NCI-H2029 (cell line): ENCODE data around the gene LMNTD1.
"Not testable (repeated sequence)": the region's sequence is repeated elsewhere in the genome, so short reads cannot be mapped to it uniquely, and the experiment has no call there.

Experiments
- DNase-seq: peaks from one replicate; lab custom pipeline; 2025; lab: John Stamatoyannopoulos, UW

The LMNTD1 gene

DNA sequence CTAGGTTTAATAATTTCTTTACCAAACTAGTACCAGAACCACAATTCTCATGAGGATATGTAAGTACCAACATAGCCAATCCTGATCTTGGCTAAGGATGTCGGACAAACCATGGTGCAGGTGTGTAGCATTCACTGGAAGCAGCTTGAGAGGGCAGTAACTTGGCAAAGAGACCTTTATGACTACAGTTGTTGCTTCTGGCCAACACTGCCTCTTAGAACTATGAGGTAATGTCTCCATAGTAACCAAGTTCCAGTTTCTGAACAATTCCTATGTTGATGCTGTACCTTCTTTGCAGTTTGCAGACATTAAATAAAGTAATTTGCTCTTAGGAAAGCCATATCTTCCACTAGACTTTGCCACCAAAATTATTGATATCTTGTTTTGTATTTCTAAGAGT, at the start of gene LMNTD1:
TSS of gene LMNTD1 (minus strand) at position 186 of the 400 bp plus-strand sequence. CDS start 324 bp downstream, outside the sequence.
- no peak for DNase-seq

- DNase-seq = no peak
These were observed 45.9 kb upstream of the LMNTD1 start for GRCh38 chr12:25598956-25599355.

GRCh38 chr12:25595496-25595895, 42.4 kb upstream of the LMNTD1 start:
- DNase-seq = not testable (repeated sequence)

DNA sequence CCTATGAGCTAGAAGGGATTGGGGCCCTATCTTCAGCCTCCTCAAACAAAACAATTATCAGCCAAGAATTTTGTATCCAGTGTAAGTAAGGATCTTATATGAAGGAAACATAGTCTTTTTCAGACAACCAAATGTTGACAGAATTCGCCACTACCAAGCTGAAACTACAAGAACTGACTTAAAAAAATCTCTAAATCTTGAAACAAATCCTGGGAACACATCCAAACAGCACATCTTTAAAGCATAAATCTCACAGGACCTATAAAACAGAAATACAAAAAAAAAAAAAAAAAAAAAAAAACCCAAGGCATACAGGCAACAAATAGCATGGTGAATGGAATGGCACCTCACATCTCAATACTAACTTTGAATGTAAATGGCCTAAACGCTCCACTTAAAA, 41.3 kb upstream of the LMNTD1 start:
- DNase-seq = no peak

DNA sequence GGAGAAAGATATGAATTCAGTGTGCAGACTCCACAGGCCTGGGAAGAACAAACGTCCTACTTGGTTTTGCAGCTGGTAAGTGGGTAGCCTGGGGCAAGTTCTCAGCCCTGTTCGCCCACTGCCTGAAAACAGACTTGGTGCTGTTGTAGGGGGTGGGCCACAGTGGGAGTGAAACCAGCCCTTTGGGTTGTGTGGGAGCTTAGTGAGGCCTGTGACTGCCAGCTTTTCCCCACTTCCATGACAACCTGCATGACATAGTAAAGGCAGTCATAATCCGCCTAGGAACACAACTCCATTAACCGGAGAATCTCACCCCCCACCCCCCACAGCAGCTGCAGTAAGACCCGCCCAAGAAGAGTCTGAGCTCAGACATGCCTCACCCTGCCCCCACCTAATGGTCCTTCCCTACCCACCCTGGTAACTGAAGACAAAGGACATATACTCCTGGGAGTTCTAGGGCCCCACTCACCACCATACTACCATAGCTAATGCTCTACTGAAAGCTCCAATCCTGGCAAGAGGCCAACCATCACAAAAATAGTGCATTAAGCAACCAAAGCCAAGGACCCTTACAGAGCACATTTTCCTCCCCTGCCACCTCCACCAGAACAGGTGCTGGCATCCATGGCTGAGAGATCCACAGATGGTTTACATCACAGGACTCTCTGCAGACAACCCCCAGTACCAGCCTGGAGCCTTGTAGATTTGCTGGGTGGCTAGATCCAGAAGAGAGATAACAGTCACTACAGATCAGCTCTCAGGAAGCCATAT, 39.8 kb upstream of the LMNTD1 start:
- DNase-seq = no peak

DNA sequence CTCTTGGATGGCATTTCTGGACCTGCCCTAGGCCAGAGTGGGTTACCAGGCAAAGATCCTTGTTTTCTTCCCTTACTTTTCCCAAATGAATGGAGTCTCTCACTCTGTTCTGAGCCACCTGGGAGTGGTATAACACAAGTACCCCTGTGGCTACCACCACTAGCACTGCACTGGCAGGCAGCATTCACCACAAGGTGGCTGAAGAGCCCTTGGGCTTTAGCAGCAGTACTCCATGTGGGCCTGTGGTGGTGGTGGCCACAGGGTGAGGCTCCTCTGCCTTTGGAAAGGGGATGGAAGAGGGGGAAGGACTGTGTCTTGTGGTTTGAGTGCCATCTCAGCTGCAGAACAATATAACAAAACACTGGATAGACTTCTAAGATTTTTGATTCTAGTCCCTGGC, 38.1 kb upstream of the LMNTD1 start:
- no peak for DNase-seq

DNA sequence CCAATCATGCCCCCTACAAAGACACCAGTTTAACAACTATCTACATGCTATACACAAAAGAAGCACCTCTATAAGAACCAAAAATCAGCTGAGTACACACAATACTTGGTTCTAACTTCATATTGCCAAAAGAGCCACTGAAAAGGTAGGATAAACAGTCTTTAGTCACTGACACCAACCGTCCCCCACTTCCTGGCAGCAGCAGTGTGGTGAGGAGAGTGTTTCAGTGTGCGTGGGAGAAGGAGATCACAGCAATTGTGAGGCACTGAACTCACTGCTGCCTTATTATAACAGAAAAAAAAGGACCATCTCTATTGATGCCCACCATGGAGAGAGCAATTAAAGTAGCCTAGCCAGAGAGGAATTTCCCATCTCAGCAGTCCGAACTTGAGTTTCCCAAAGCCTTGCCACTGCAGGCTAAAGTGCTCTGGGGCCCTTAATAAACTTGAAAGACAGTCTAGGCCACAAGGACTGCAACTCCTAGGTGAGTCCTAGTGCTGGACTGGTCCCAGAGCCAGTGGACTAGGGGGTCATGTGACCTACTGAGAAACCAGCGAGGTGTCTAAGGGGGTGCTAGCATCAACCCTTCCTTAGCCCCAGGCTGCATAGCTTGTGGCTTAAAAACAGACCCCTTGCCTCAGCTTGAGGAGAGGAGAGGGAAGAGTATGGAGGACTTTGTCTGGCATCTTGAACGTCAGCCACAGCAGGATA, 37.1 kb upstream of the LMNTD1 start:
- DNase-seq = no peak

DNA sequence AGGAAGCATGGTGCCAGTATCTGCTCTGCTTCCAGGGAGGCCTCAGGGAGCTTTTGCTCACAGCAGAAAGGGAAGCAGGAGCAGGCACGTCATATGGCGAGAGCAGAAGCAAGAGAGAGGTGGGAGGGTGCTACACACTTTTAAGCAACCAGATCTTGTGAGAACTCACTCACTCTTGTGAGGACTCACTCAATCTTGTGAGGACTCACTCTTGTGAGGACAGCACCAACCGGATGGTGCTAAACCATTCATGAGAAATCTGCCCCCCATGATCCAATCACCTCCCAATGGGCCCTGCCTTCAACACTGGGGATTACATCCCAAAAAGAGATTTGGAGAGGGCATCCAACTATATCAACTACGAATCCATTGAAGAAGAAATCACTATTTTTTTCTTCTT, 34.3 kb upstream of the LMNTD1 start:
- DNase-seq = no peak

DNA sequence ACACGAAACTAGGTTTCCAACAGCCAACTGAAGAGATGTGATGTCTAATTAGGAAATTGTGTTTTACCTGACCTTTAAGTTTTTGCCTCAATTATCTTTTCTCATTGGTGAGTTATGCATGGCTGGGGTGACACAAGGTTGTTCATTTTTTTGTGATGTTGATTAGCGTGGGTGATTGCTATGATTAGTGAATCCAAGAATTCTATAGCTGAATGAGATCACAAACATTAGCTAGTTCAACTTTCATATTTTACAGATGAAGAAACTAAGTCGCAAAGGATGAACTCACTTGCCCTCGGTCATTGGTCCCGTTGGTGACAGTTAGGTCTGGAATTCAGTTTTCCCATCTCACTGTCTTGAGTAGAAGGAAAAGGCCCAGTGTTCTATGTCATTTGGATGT, 32.6 kb upstream of the LMNTD1 start:
- DNase-seq = no peak

- DNase-seq = no peak
These were observed 32.0 kb upstream of the LMNTD1 start for GRCh38 chr12:25585021-25585523.

DNA sequence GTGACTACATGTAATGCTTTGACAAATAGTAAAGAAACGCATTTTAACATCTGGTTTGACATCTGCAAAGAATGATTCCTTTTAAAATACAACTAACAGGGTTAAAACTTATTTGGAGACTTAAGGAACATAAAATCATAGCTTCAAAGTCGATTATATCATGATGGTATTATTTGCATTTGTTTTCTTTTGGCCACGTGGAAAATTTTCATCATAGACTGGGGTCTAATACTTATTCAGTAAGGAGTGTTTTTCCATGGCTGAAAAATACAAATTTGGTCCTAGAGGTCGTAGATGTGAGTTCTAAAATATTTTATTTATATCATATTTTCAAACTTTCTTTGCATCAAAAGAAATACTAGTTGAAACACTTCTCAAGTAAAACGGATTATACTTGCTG, 31.5 kb upstream of the LMNTD1 start:
- no peak for DNase-seq

GRCh38 chr12:25583545-25583944, 30.5 kb upstream of the LMNTD1 start:
- DNase-seq = no peak

GRCh38 chr12:25581067-25581466, 28.0 kb upstream of the LMNTD1 start:
- DNase-seq = no peak

GRCh38 chr12:25578411-25579143, 25.5 kb upstream of the LMNTD1 start:
- no peak for DNase-seq

GRCh38 chr12:25574761-25575160, 21.7 kb upstream of the LMNTD1 start:
- DNase-seq = no peak

GRCh38 chr12:25573346-25573745, 20.3 kb upstream of the LMNTD1 start:
- no peak for DNase-seq

DNA sequence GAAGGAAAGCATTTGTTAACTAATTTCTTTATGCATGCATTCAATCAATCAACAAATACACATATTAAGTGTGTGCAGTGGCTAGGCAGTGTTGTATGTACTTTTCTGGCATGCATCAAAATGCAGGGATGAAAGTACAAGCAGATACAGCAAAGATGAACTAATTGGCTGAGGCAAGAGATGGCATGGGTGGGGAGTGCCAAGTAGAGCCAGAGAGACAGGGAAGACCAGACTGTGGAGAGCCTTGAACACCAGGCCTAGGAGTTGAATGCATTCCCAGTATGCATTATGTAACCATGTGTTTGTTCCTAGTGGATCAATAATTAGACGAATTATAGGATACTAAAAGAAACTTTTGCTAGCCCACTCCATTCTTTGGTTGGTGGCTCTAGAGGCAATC, 17.3 kb upstream of the LMNTD1 start:
- DNase-seq = no peak

DNA sequence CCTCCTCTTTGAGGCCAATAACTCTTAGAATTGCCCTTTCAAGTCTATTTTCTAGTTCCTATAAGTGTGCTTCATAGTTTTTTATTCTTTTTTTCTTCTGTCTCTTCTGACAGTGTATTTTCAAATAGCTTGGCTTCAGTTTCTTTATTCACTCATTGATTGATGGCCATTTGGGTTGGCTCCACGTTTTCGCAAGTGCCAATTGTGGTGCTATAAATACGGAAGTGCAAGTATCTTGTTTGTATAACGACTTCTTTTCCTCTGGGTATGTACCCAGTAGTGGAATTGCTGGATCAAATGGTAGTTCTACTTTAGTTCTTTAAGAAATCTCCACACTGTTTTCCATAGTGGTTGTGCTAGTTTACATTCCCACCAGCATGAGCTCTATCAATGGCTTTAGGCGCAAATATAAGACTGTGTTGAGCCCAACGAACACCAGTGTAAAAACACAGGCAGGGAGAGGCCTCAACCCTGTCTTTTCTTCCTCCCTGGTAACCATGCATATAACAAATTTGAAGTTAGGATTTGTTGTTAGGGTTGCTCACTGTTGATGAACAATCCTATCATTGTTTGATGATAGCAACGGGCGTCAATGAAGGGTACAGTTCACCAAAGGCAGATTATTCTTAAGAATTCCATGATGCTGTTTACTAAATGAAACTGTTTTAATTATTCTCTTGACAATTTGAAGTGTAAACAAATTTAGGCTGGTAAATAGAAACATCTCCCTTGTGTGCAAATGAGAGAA, 13.3 kb upstream of the LMNTD1 start:
- no peak for DNase-seq

GRCh38 chr12:25558586-25558985, 5.5 kb upstream of the LMNTD1 start:
- no peak for DNase-seq

DNA sequence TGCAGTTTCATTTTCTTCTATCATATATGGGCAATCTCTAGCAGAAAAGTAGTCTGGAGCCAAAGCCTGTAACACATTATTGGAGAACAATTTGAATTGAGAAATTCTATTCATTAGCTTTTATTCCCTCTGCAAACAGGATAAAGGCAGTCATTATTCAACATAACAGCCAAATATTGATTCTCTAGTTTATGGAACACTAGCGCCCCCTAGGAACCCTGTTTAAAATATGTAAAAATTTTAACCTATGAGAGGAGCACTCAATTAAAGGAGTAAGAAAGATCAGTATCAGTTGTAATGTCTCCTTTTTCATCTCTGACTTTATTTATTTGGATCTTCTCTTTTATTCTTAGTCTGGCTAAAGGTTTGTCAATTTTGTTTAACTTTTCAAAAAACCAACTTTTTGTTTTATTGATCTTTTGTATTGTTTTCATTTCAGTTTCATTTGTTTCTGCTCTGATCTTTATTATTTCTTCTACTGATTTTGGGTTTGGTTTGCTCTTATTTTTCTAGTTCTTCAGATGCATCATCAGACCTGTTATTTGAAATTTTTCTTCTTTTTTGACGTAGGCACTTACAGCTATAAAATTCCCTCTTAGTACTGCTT, 4.8 kb upstream of the LMNTD1 start:
- DNase-seq = no peak

- DNase-seq = no peak
These were observed 3.1 kb upstream of the LMNTD1 start for GRCh38 chr12:25556153-25556552.

GRCh38 chr12:25552681-25553080, 402 bp downstream of the LMNTD1 start:
- DNase-seq = no peak
